Mesothelial cell of epicardium (in vitro differentiated cells): ENCODE data around the gene HDAC6. TPM values are rescaled to one million over a fixed set of nuclear protein-coding genes. Genes with fewer than 3 reads are reported as not detected.
"Not testable (repeated sequence)": the region's sequence is repeated elsewhere in the genome, so short reads cannot be mapped to it uniquely, and the experiment has no call there.

Source experiments
- DNase-seq, 2 experiments: peaks; one replicate each; pipeline ENCODE4 v3.0.0; 2021; ENCODE audit warnings: low spot score in 2 of 2; ENCODE audit not compliant: unreplicated experiment in 2 of 2
- H3K27ac Mint-ChIP-seq: 2 replicates; pipeline ENCODE4 v1.8.0; 2021; ENCODE audit warnings: mixed read lengths
- H3K27me3 Mint-ChIP-seq: 2 replicates; pipeline ENCODE4 v1.8.0; 2021; ENCODE audit warnings: low read depth, mixed read lengths
- H3K36me3 Mint-ChIP-seq: 2 replicates; pipeline ENCODE4 v1.8.0; 2021; ENCODE audit warnings: mixed read lengths
- H3K4me1 Mint-ChIP-seq: 2 replicates; pipeline ENCODE4 v1.8.0; 2021; ENCODE audit warnings: mixed read lengths
- H3K4me3 Mint-ChIP-seq: 2 replicates; pipeline ENCODE4 v1.8.0; 2021; ENCODE audit warnings: mild to moderate bottlenecking, moderate library complexity, mixed read lengths
- H3K9me3 Mint-ChIP-seq: 2 replicates; pipeline ENCODE4 v1.8.0; 2021; ENCODE audit warnings: mixed read lengths
- total RNA-seq: library from RNA; stranded (reverse); gene quantifications from 3 replicates; pipeline ENCODE4 v1.2.1, GENCODE V29; 2021
- TF ChIP-seq, protein P1 (sequence below): fragments of 200-600 bp; sonication (generic); IDR thresholded peaks from one replicate; pipeline ENCODE4 v1.5.0; 2021; ENCODE audit warnings: antibody characterized with exemption; ENCODE audit not compliant: unreplicated experiment

Gene HDAC6
- total RNA-seq, 1 donor from 2014 or later = 205 TPM

- H3K27me3 Mint-ChIP-seq = peaks cover 56% of the 10 kb centered on the region
- no peak for DNase-seq
- no peak overlapping the region for H3K27ac Mint-ChIP-seq
- peaks cover 20% of the 10 kb centered on the region for H3K4me1 Mint-ChIP-seq
- peaks cover 8% of the 10 kb centered on the region for H3K9me3 Mint-ChIP-seq
- H3K4me3 Mint-ChIP-seq = peak overlapping the region; percentile 73
- TF ChIP-seq, protein P1, sequence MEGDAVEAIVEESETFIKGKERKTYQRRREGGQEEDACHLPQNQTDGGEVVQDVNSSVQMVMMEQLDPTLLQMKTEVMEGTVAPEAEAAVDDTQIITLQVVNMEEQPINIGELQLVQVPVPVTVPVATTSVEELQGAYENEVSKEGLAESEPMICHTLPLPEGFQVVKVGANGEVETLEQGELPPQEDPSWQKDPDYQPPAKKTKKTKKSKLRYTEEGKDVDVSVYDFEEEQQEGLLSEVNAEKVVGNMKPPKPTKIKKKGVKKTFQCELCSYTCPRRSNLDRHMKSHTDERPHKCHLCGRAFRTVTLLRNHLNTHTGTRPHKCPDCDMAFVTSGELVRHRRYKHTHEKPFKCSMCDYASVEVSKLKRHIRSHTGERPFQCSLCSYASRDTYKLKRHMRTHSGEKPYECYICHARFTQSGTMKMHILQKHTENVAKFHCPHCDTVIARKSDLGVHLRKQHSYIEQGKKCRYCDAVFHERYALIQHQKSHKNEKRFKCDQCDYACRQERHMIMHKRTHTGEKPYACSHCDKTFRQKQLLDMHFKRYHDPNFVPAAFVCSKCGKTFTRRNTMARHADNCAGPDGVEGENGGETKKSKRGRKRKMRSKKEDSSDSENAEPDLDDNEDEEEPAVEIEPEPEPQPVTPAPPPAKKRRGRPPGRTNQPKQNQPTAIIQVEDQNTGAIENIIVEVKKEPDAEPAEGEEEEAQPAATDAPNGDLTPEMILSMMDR = no peak
- H3K36me3 Mint-ChIP-seq = peaks cover 2% of the 10 kb centered on the region
These were observed 32.5 kb downstream of the HDAC6 start for GRCh38 chrX:48834383-48834709.

DNA sequence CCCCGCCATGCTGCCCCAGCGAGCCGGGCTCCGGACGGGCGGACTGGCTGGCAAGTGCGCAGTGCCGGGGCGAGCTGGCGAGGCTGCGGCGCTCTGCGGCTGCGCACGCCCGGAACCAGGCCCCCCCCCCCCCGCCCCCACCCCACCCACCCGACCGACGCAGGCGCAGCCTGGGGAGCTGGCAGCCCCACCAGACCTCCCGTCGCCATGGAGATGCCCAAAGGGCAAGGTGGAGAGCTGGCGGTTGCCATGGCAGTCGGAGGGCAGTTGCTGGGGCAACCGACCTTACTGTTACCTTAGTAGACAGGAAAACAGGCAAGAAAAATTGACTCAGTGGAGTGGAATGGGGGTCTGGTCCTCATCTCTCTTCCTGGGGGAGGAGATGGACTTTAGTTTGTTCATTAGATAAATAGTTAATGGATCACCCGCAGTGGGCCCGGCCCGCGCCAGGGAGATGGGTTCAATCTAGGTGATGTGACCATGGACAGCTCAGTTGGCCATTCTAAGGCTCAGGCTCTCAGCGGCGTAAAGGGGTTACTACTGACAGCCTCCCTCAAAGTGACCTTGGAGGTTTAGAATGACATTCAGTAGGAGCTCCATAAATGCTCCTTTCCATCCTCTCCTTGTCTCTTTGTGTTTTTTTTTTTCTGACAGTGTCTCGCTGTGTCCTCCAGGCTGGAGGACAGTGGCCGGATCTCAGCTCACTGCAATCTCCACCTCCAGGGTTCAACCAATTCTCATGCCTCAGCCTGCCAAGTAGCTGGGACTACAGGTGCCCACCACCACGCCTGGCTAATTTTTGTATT is 33.9 kb downstream of the HDAC6 start, which contains the start of gene PCSK1N:
TSS of gene PCSK1N (minus strand) at position 87 of the 806 bp plus-strand sequence. CDS start at position 9, 78 bp downstream.
- peaks cover 46% of the 10 kb centered on the region for H3K27me3 Mint-ChIP-seq
- no peak within 1 kb of the TSS for H3K27ac Mint-ChIP-seq
- no peak for DNase-seq
- H3K4me3 Mint-ChIP-seq = peak within 1 kb of the TSS; percentile 73
- TF ChIP-seq, protein P1 = no peak
- H3K9me3 Mint-ChIP-seq = peaks cover 10% of the 10 kb centered on the region
- peaks cover 2% of the 10 kb centered on the region for H3K36me3 Mint-ChIP-seq
- peaks cover 20% of the 10 kb centered on the region for H3K4me1 Mint-ChIP-seq

DNA sequence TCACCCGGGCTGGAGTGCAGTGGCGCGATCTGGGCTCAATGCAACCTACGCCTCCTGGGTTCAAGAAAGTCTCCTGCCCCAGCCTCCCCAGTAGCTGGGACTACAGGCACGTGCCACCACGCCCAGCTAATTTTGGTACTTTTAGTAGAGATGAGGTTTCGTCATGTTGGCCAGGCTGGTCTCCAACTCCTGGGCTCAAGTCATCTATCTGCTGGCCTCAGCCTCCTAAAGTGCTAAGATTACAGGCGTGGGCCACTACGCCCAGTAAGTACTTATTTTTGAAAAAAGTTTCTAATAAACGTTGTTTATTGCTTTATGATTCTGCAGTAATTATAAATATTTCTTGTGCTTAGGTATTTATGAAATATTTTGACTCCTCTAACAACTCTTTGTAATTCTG is 37.8 kb downstream of the HDAC6 start:
- Mint-ChIP-seq H3K4me1 (peaks cover 7% of the 10 kb centered on the region), H3K36me3 (peaks cover 2% of the 10 kb centered on the region), H3K27ac (no peak overlapping the region), H3K27me3 (peaks cover 13% of the 10 kb centered on the region), H3K4me3 (no peak overlapping the region), H3K9me3 (peaks cover 20% of the 10 kb centered on the region)
- TF ChIP-seq, protein P1 = no peak
- DNase-seq = no peak

DNA sequence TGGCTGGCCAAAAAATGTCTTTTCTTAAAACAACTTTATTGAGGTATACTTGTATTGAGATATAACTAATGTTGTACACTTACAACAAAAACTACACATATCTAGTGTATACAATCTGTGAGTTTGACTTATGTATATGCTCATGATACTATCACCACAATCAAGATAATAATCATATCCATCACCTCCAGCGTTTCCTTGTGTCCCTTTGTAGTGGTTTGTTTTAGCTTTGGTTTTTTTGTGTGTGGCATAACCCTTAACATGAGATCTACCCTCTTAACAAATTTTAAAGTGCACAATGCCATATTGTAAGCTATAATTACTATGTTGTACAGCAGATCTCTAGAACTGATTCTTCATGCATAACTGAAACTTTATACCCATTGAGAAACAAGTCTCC is 47.0 kb downstream of the HDAC6 start:
- DNase-seq = no peak
- no peak overlapping the region for H3K4me3 Mint-ChIP-seq
- TF ChIP-seq, protein P1 = no peak
- H3K9me3 Mint-ChIP-seq = peaks cover 29% of the 10 kb centered on the region
- no peaks in the 10 kb centered on the region for H3K27me3 Mint-ChIP-seq
- H3K27ac Mint-ChIP-seq = no peak overlapping the region
- peaks cover 2% of the 10 kb centered on the region for H3K36me3 Mint-ChIP-seq
- no peaks in the 10 kb centered on the region for H3K4me1 Mint-ChIP-seq

- Mint-ChIP-seq H3K36me3 (peaks cover 2% of the 10 kb centered on the region), H3K4me3 (no peak overlapping the region), H3K27me3 (no peaks in the 10 kb centered on the region), H3K9me3 (peaks cover 43% of the 10 kb centered on the region), H3K27ac (no peak overlapping the region), H3K4me1 (peaks cover 5% of the 10 kb centered on the region)
- TF ChIP-seq, protein P1 = no peak
- no peak for DNase-seq
These were observed 51.0 kb downstream of the HDAC6 start for GRCh38 chrX:48852857-48853256.

DNA sequence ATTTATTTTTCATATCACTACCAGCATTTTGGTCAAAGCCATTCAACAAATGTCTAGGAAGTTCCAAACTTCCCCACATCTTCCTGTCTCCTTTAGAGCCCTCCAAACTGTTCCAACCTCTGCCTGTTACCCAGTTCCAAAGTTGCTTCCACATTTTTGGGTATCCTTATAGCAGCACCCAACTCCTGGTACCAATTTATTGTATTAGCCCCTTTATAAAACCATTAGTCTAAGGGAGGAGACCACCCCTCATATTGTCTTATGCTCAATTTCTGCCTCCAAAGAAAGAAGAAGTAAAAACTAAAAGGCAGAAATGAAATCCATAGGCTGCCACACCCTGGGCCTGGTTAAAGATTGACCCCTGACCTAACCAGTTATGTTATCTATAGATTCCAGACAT is 51.6 kb downstream of the HDAC6 start:
- not testable (repeated sequence) for H3K4me1 Mint-ChIP-seq, H3K27me3 Mint-ChIP-seq, H3K27ac Mint-ChIP-seq, DNase-seq, H3K36me3 Mint-ChIP-seq, H3K4me3 Mint-ChIP-seq
- H3K9me3 Mint-ChIP-seq = peaks cover 43% of the 10 kb centered on the region

DNA sequence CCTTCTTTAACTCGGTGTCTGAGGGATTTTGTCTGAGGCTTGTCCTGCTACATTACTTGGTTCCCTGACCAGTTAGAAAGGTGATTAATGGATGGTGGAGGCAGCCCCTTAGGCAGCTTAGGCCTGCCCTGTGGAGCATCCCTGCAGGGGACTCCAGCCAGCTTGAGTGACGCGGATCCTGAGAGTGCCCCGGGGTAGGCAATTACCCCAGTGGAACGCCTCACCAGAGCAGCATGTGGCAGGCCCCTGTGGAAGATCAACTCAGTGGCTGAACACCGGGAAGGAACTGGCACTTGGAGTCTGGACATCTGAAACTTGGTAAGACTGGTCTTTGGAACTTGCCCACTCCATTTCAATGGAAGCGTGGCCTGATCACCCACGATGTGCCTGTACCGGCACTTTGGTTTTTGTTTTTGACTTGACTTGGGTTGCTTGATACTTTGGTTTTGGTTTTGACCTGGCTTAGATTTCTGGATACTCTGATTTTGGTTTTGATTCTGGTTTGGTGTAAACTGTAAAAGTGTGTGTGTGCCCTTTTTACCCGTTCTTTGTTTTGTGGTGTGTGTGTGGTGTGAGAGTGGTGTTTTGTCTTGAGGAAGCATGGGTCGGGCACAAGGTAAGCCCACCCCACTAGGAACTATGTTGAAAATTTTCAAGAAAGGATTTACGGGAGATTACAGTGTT is 52.4 kb downstream of the HDAC6 start:
- H3K9me3 Mint-ChIP-seq = peaks cover 37% of the 10 kb centered on the region

More for the DNA sequence above, 52.4 kb downstream of the HDAC6 start:
- H3K27me3 Mint-ChIP-seq, H3K27ac Mint-ChIP-seq, H3K4me1 Mint-ChIP-seq, DNase-seq, H3K4me3 Mint-ChIP-seq, H3K36me3 Mint-ChIP-seq: not testable (repeated sequence)
